H1 (cell line): ENCODE results near the gene DNAJB1. TPM values are rescaled to one million over a fixed set of nuclear protein-coding genes. Genes with fewer than 3 reads are reported as not detected.

Experiments used
- SRF ChIP-seq: IDR thresholded peaks from 2 replicates; pipeline ENCODE4 v1.6.1; 2011; ENCODE audit warnings: mild to moderate bottlenecking, low read depth, low read length, moderate library complexity
- polyA plus RNA-seq, 7 experiments: library from polyadenylated mRNA; depleted of rRNA in 3 of 7; stranded (reverse) in 5 of 7; unstranded in 2 of 7; fragments of >200 nt in 5 of 7; fragments of 200-250 nt in 2 of 7; gene quantifications; 1 replicate in 5 of 7; 2 replicates in 1 of 7; 4 replicates in 1 of 7; pipeline versions ENCODE4 v1.2.1 to v1.2.3, GENCODE V29; 2011 to 2013; ENCODE audit warnings: missing spikeins in 2 of 7, mixed read lengths in 2 of 7
- total RNA-seq: library from RNA; stranded (reverse); fragmentation: NEBNext Ultra II Directional; extraction: Animal tissue kit (Norgen Biotek cat#: 25700); gene quantifications from 2 replicates; pipeline ENCODE4 v1.2.1, GENCODE V29; 2021
- TF ChIP-seq, protein P1 (sequence below): fragments of 300-600 bp; sonication (generic); IDR thresholded peaks from 2 replicates; pipeline ENCODE4 v1.7.1; 2012; ENCODE audit warnings: low read length, moderate library complexity, mild to moderate bottlenecking, inconsistent platforms; ENCODE audit not compliant: insufficient replicate concordance

The DNAJB1 gene
- total and polyA plus RNA-seq, 2 of the 8 experiments (the other 6 are each of a cell fraction or from before 2014, with no cell fraction given), result 62.9 to 64.3 TPM

DNA sequence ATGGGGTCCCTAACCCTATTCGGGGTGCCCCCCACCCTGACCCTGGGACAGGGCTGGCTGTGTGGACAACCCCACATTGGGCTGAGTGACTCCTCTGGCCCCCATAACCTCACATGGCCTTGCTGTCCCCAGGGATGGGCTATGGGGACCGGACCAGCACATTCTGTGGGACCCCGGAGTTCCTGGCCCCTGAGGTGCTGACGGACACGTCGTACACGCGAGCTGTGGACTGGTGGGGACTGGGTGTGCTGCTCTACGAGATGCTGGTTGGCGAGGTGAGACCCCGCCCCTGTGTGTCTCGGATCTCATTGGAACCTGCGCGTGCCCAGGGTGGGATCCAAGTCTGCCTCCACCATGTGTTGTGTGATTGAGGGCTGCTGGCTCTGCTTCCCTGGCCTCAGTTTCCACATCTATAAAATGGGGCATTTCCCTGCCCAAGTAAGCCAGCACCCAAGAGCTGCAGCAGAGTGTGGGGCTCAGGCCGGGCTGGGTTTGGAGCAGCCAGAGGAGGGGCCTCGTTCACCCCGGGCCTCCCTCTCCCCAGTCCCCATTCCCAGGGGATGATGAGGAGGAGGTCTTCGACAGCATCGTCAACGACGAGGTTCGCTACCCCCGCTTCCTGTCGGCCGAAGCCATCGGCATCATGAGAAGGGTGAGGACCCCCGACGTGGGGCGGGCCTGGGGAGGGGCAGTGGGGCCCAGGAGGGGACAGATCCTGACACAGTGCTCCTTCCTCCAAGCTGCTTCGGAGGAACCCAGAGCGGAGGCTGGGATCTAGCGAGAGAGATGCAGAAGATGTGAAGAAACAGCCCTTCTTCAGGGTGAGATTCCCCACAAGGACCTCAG, 47.9 kb downstream of the DNAJB1 start (continued):
- TF ChIP-seq, protein P1, sequence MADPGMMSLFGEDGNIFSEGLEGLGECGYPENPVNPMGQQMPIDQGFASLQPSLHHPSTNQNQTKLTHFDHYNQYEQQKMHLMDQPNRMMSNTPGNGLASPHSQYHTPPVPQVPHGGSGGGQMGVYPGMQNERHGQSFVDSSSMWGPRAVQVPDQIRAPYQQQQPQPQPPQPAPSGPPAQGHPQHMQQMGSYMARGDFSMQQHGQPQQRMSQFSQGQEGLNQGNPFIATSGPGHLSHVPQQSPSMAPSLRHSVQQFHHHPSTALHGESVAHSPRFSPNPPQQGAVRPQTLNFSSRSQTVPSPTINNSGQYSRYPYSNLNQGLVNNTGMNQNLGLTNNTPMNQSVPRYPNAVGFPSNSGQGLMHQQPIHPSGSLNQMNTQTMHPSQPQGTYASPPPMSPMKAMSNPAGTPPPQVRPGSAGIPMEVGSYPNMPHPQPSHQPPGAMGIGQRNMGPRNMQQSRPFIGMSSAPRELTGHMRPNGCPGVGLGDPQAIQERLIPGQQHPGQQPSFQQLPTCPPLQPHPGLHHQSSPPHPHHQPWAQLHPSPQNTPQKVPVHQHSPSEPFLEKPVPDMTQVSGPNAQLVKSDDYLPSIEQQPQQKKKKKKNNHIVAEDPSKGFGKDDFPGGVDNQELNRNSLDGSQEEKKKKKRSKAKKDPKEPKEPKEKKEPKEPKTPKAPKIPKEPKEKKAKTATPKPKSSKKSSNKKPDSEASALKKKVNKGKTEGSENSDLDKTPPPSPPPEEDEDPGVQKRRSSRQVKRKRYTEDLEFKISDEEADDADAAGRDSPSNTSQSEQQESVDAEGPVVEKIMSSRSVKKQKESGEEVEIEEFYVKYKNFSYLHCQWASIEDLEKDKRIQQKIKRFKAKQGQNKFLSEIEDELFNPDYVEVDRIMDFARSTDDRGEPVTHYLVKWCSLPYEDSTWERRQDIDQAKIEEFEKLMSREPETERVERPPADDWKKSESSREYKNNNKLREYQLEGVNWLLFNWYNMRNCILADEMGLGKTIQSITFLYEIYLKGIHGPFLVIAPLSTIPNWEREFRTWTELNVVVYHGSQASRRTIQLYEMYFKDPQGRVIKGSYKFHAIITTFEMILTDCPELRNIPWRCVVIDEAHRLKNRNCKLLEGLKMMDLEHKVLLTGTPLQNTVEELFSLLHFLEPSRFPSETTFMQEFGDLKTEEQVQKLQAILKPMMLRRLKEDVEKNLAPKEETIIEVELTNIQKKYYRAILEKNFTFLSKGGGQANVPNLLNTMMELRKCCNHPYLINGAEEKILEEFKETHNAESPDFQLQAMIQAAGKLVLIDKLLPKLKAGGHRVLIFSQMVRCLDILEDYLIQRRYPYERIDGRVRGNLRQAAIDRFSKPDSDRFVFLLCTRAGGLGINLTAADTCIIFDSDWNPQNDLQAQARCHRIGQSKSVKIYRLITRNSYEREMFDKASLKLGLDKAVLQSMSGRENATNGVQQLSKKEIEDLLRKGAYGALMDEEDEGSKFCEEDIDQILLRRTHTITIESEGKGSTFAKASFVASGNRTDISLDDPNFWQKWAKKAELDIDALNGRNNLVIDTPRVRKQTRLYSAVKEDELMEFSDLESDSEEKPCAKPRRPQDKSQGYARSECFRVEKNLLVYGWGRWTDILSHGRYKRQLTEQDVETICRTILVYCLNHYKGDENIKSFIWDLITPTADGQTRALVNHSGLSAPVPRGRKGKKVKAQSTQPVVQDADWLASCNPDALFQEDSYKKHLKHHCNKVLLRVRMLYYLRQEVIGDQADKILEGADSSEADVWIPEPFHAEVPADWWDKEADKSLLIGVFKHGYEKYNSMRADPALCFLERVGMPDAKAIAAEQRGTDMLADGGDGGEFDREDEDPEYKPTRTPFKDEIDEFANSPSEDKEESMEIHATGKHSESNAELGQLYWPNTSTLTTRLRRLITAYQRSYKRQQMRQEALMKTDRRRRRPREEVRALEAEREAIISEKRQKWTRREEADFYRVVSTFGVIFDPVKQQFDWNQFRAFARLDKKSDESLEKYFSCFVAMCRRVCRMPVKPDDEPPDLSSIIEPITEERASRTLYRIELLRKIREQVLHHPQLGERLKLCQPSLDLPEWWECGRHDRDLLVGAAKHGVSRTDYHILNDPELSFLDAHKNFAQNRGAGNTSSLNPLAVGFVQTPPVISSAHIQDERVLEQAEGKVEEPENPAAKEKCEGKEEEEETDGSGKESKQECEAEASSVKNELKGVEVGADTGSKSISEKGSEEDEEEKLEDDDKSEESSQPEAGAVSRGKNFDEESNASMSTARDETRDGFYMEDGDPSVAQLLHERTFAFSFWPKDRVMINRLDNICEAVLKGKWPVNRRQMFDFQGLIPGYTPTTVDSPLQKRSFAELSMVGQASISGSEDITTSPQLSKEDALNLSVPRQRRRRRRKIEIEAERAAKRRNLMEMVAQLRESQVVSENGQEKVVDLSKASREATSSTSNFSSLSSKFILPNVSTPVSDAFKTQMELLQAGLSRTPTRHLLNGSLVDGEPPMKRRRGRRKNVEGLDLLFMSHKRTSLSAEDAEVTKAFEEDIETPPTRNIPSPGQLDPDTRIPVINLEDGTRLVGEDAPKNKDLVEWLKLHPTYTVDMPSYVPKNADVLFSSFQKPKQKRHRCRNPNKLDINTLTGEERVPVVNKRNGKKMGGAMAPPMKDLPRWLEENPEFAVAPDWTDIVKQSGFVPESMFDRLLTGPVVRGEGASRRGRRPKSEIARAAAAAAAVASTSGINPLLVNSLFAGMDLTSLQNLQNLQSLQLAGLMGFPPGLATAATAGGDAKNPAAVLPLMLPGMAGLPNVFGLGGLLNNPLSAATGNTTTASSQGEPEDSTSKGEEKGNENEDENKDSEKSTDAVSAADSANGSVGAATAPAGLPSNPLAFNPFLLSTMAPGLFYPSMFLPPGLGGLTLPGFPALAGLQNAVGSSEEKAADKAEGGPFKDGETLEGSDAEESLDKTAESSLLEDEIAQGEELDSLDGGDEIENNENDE, result no peak
- TF ChIP-seq SRF, result no peak
